NT2/D1 (cell line): ENCODE results near the gene IFNA1.

ENCODE experiments used
- DNase-seq: peaks from one replicate; pipeline ENCODE4 v3.0.0-alpha.2; 2011; ENCODE audit warnings: low read depth, low spot score
- H3K27me3 ChIP-seq: 2 replicates; pipeline ENCODE4 v1.6.0; 2011; ENCODE audit warnings: mild to moderate bottlenecking; ENCODE audit not compliant: insufficient read length, insufficient read depth
- H3K36me3 ChIP-seq: 2 replicates; pipeline ENCODE4 v1.6.1; 2011; ENCODE audit warnings: mild to moderate bottlenecking, low read length, mixed read lengths; ENCODE audit not compliant: insufficient read depth, insufficient read length
- H3K4me1 ChIP-seq: 2 replicates; pipeline ENCODE4 v1.5.1; 2011; ENCODE audit not compliant: insufficient read depth, insufficient read length
- H3K4me3 ChIP-seq: 2 replicates; pipeline ENCODE4 v1.5.1; 2011; ENCODE audit warnings: low read depth; ENCODE audit not compliant: insufficient read length
- H3K9ac ChIP-seq: 2 replicates; pipeline ENCODE4 v1.6.0; 2011; ENCODE audit warnings: low read depth; ENCODE audit not compliant: insufficient read length
- H3K9me3 ChIP-seq: 2 replicates; pipeline ENCODE4 v1.5.1; 2011; ENCODE audit warnings: mild to moderate bottlenecking, low read length; ENCODE audit not compliant: insufficient read depth
- SUZ12 ChIP-seq: IDR thresholded peaks from 2 replicates; pipeline ENCODE4 v1.6.1; 2011; ENCODE audit not compliant: insufficient read length, insufficient read depth; ENCODE audit errors: extremely low read depth
- YY1 ChIP-seq: IDR thresholded peaks from 2 replicates; pipeline ENCODE4 v1.6.1; 2011; ENCODE audit not compliant: insufficient read length, insufficient read depth
- ZNF274 ChIP-seq: IDR thresholded peaks from 2 replicates; pipeline ENCODE4 v1.6.1; 2011; ENCODE audit warnings: mild to moderate bottlenecking, low read depth, low read length

The IFNA1 gene

GRCh38 chr9:21404146-21404545, 36.1 kb upstream of the IFNA1 start:
- Histone ChIP-seq H3K4me1 (no peaks in the 10 kb centered on the region), H3K9ac (no peak overlapping the region), H3K36me3 (no peaks in the 10 kb centered on the region), H3K9me3 (no peaks in the 10 kb centered on the region), H3K4me3 (no peak overlapping the region), H3K27me3 (peaks cover 14% of the 10 kb centered on the region)
- DNase-seq: no peak
- no peak for TF ChIP-seq SUZ12
- TF ChIP-seq ZNF274: no peak
- TF ChIP-seq YY1: no peak

DNA sequence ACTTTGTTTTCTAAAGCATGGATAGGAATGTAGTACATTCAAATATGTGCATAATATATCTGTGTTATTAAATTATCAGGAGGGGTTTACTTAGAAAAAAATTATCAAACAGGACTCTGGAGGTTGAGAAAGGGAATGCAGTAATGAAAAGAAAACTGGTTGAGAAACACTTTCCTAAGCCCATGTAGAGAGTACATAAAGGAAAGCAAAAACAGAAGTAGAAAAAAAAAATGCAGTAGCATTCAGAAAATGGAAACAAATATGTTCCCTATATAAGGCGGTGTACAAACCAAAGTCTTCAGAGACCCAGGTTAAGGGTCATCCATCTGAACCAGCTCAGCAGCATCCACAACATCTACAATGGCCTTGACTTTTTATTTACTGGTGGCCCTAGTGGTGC, 31.4 kb upstream of the IFNA1 start, which contains the start of gene IFNA8:
TSS of gene IFNA8 (plus strand) at position 301 of the 400 bp plus-strand sequence. CDS start at position 361, 60 bp downstream.
- Histone ChIP-seq H3K36me3 (no peaks in the 10 kb centered on the region), H3K9ac (no peak within 1 kb of the TSS), H3K4me3 (no peak within 1 kb of the TSS), H3K9me3 (no peaks in the 10 kb centered on the region), H3K27me3 (no peaks in the 10 kb centered on the region), H3K4me1 (no peaks in the 10 kb centered on the region)
- TF ChIP-seq ZNF274 (no peak), SUZ12 (no peak), YY1 (no peak)
- no peak for DNase-seq

- Histone ChIP-seq H3K27me3 (no peaks in the 10 kb centered on the region), H3K4me1 (peaks cover 2% of the 10 kb centered on the region)
- DNase-seq: no peak
Measured at GRCh38 chr9:21412107-21412506, 28.1 kb upstream of the IFNA1 start.

DNA sequence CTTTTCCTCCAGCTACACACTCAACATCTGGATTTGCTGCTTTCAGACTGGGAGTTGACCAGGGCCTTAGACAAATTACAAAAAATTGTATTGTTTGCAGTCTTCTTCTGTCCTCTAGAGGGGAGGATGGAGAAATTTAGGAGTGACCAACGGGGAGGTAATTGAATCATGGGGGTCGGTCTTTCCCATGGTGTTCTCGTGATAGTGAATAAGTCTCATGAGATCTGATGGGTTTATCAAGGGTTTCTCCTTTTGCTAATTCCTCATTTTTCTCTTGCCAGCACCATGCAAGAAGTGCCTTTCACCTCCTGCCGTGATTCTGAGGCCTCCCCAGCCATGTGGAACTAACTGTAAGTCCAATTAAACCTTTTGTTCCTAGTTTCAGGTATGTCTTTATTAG, 27.1 kb upstream of the IFNA1 start:
- TF ChIP-seq ZNF274 (no peak), YY1 (no peak), SUZ12 (no peak)
- Histone ChIP-seq H3K9ac (no peak overlapping the region), H3K27me3 (no peaks in the 10 kb centered on the region), H3K4me1 (peaks cover 2% of the 10 kb centered on the region), H3K4me3 (no peak overlapping the region), H3K9me3 (no peaks in the 10 kb centered on the region), H3K36me3 (no peaks in the 10 kb centered on the region)
- no peak for DNase-seq

More at GRCh38 chr9:21412107-21412506, 28.1 kb upstream of the IFNA1 start:
- Histone ChIP-seq H3K4me3 (no peak overlapping the region), H3K9ac (no peak overlapping the region), H3K9me3 (no peaks in the 10 kb centered on the region), H3K36me3 (no peaks in the 10 kb centered on the region)
- TF ChIP-seq ZNF274 (no peak), YY1 (no peak), SUZ12 (no peak)

DNA sequence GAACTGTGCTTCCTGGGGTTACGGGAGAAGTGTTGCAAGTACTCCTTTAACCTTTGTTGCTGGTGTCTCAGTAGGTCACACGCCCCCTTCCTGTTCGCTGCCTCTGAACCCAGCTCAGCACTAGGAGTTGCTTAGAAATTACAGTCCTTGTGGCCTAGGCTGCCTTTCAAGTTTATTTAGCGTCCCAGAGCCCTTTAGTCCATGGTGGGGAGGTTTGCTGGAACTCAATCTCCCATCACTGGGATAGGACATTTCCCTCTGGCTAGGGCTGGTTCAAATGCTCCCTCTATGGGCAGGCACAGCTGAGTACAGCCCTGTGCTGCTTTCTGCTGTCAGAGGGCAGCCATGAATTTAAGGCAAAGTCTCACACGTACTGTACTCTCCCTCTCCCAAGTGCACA, 26.6 kb upstream of the IFNA1 start:
- H3K4me1 ChIP-seq: peaks cover 2% of the 10 kb centered on the region
- no peak for DNase-seq
- no peak for TF ChIP-seq YY1
- no peak for TF ChIP-seq SUZ12
- TF ChIP-seq ZNF274: no peak

GRCh38 chr9:21414220-21414940, 25.9 kb upstream of the IFNA1 start:
- H3K27me3 ChIP-seq: no peaks in the 10 kb centered on the region
- H3K36me3 ChIP-seq: no peaks in the 10 kb centered on the region
- H3K4me1 ChIP-seq: peaks cover 2% of the 10 kb centered on the region
- no peak overlapping the region for H3K4me3 ChIP-seq
- TF ChIP-seq YY1 (no peak), ZNF274 (no peak), SUZ12 (no peak)
- no peaks in the 10 kb centered on the region for H3K9me3 ChIP-seq
- no peak overlapping the region for H3K9ac ChIP-seq
- no peak for DNase-seq

More for the DNA sequence above, 26.6 kb upstream of the IFNA1 start:
- Histone ChIP-seq H3K9ac (no peak overlapping the region), H3K36me3 (no peaks in the 10 kb centered on the region), H3K27me3 (no peaks in the 10 kb centered on the region), H3K9me3 (no peaks in the 10 kb centered on the region), H3K4me3 (no peak overlapping the region)

DNA sequence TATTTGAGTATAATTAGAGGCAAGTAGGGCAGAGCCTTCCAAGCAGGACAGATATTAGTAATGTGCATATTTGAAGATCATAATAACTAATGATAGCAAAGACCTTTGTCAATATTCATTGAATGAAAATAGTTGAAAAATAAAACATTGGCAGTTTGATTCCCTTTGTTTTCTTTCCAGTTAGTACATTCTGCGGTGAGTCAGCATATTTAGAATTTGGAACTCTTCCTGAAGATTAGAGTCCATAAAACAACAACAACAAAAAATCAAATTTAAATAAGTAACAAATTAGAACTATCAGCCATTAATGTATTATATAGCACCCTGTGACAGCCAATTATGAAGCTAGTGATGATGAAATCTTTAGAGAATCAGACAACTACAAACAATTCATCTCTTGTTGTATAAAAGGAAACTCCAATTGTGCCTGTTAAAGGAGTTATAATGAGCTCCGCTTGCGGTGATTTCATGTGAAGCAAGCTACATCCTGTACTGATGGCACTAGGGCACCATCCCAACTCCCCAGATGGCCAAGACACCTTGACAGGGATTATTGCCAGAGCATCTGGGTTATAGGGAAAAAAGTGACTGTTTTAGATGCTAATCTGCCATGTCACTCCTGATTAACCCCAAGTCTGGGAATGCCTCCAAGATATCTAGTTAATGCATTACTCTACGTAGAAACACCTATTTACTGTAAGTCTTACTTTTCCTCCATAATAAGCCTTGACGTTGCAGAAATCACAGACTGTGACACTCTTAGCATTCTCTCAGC, 24.6 kb upstream of the IFNA1 start:
- DNase-seq: no peak
- H3K4me1 ChIP-seq: peaks cover 2% of the 10 kb centered on the region
- H3K36me3 ChIP-seq: no peaks in the 10 kb centered on the region
- H3K9ac ChIP-seq: no peak overlapping the region
- H3K27me3 ChIP-seq: no peaks in the 10 kb centered on the region
- H3K9me3 ChIP-seq: no peaks in the 10 kb centered on the region
- TF ChIP-seq ZNF274 (no peak), SUZ12 (no peak), YY1 (no peak)
- no peak overlapping the region for H3K4me3 ChIP-seq
